Measurements from ENCODE around the gene IL10RB.
"Not testable (repeated sequence)": the region's sequence is repeated elsewhere in the genome, so short reads cannot be mapped to it uniquely, and the experiment has no call there.

Gene IL10RB

GRCh38 chr21:33266050-33266788 is at the start of gene IL10RB:
Gene IL10RB, plus strand, starts transcription at chr21:33266367. Its CDS starts 99 bp downstream, at chr21:33266466.
- no peaks in the 10 kb centered on the region for H3K9me3 ChIP-seq (ENCODE audit: control insufficient read depth, insufficient read depth, low read length)
- H3K36me3 ChIP-seq (ENCODE audit: insufficient read depth, low read length): no peaks in the 10 kb centered on the region
- H3K9ac ChIP-seq (ENCODE audit: low read depth, low read length): peak within 1 kb of the TSS; percentile 68
- peaks cover 3% of the 10 kb centered on the region; the same call in 1 of the 2 replicates for H3K4me1 ChIP-seq (ENCODE audit: insufficient read depth, low read length)

DNA sequence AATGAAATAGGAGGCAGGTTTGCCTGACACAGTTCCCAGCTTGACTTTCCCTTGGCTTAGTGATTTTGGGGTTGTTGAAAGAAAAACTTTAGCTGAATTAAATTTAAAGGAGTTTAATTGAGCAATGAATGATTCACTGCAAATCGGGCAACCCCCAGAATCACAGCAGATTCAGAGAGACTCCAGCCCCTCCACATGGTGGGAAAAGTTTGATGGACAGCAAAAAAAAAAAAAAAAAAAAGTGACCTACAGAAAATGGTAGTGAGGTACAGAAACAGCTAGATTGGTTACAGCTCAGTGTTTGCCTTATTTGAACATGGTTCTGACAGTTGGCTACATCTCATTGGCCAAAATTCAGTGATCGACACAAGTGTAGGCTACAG is 49.0 kb upstream of the IL10RB start:
- no peak overlapping the region for H3K9ac ChIP-seq (ENCODE audit: low read depth, low read length)
- peaks cover 21% of the 10 kb centered on the region for H3K4me1 ChIP-seq (ENCODE audit: insufficient read depth, low read length)
- no peaks in the 10 kb centered on the region for H3K9me3 ChIP-seq (ENCODE audit: control insufficient read depth, insufficient read depth, low read length)
- H3K36me3 ChIP-seq (ENCODE audit: insufficient read depth, low read length): no peaks in the 10 kb centered on the region

DNA sequence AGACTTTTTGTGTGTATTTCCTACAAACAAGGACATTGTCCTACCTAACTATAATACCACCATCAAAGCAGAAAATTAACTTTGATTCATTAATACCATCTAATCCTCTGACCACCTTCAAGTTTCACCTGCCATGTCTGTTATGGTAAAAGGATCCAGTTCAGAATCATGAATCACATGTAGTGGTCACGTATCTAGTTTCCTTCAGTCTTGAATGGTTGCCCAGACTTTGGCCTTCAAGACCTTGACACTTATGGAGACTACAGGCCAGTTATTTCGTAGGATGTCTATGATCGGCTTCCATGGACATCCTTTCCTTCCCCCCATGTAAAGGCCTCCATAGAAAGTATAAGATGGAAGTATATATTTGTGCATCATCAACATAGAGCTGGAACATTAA is 46.9 kb upstream of the IL10RB start:
- Histone ChIP-seq H3K4me1 (ENCODE audit: insufficient read depth, low read length) (peaks cover 21% of the 10 kb centered on the region), H3K9me3 (ENCODE audit: control insufficient read depth, insufficient read depth, low read length) (no peaks in the 10 kb centered on the region; the same call in 1 of the 2 replicates)

DNA sequence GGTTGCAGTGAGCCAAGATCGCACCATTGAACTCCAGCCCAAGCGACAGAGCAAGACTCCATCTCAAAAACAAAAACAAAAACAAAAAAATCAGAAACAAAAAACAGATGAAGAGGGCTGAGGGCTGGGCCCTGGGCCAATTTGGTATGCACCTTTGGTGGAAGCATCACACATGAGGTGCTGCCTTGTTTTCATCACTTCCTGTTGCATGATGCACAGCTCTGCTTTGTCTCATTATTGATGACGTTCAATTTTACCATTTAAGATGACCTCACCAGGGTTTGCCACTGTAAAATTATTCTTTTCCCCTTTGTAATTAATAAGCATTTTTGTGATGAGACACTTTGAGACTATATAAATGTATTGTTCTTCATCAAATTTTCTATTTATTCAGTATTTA is 46.2 kb upstream of the IL10RB start:
- H3K36me3 ChIP-seq (ENCODE audit: insufficient read depth, low read length): no peaks in the 10 kb centered on the region

More for the DNA sequence above, 46.9 kb upstream of the IL10RB start:
- no peaks in the 10 kb centered on the region for H3K36me3 ChIP-seq (ENCODE audit: insufficient read depth, low read length)
- H3K9ac ChIP-seq (ENCODE audit: low read depth, low read length): no peak overlapping the region

DNA sequence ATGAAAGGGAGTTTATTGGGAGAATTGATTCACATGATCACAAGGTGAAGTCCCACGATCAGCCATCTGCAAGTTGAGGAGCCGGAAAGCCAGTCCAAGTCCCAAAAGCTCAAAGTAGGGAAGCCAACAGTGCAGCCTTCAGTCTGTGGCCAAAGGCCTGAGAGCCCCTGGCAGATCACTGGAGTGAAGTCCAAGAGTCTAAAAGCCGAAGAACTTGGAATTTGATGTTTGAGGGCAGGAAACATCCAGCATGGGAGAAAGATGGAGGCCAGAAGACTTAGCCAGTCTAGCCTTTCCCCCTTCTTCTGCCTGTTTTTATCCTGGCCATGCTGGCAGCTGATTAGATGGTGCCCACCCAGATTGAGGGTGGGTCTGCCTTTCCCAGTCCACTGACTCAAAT is 40.8 kb upstream of the IL10RB start:
- H3K36me3 ChIP-seq (ENCODE audit: insufficient read depth, low read length); H3K4me1 ChIP-seq (ENCODE audit: insufficient read depth, low read length); H3K9ac ChIP-seq (ENCODE audit: low read depth, low read length); H3K9me3 ChIP-seq (ENCODE audit: control insufficient read depth, insufficient read depth, low read length): not testable (repeated sequence)

More for the DNA sequence above, 46.2 kb upstream of the IL10RB start:
- peaks cover 21% of the 10 kb centered on the region for H3K4me1 ChIP-seq (ENCODE audit: insufficient read depth, low read length)
- H3K9ac ChIP-seq (ENCODE audit: low read depth, low read length): no peak overlapping the region
- no peaks in the 10 kb centered on the region; the same call in 1 of the 2 replicates for H3K9me3 ChIP-seq (ENCODE audit: control insufficient read depth, insufficient read depth, low read length)

DNA sequence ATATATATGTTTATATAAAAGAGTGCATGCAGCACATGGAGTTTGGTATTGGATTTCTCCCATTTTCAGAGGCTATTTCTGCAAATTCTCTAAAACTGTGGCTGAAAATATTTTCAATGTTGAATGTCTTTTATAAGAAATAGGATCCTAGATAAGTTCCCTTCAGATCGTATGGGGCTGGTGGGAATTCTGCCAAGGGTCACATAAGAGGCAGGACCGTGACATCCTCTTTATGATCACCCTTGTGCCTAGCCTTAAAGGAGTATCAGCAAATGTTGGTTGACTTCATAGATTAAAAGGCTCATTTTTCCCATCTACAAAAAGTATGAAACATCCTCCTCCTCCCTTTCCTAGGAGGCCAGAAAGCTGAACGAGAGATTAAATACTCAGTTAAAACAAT is 37.7 kb upstream of the IL10RB start:
- H3K9ac ChIP-seq (ENCODE audit: low read depth, low read length): no peak overlapping the region
- peaks cover 12% of the 10 kb centered on the region; the same call in 1 of the 2 replicates for H3K4me1 ChIP-seq (ENCODE audit: insufficient read depth, low read length)
- H3K36me3 ChIP-seq (ENCODE audit: insufficient read depth, low read length): no peaks in the 10 kb centered on the region
- no peaks in the 10 kb centered on the region; the same call in 1 of the 2 replicates for H3K9me3 ChIP-seq (ENCODE audit: control insufficient read depth, insufficient read depth, low read length)

DNA sequence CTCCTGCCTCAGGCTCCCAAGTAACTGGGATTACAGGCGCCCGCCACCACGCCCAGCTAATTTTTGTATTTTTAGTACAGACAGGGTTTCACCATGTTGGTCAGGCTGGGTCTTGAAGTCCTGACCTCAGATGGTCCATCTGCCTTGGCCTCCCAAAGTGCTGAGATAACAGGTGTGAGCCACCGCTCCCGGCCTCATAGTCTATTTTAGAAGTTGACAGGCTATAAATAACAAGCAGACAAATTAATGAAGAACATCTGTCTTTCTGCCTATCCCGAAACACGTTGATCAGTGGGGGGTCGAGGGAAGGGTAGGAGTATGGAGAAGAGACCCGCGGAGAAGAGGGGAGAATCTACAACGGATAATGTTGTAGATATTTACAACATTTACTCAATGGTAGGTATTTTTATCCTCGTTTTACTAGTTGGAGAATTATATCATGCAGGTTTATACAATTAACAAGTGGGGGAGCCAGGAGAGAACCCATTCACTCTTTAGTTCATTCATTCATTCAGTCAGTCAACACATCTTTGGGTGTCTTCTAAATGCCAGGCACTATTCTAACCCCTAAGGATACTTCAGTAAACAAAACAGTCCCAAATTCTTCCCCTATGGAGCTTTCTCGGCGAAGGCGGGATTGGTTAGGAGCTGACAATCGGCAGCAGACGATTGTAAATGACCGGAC is 36.9 kb upstream of the IL10RB start:
- H3K9ac ChIP-seq (ENCODE audit: low read depth, low read length): peak overlapping the region; percentile 43; the same call in 1 of the 2 replicates
- peaks cover 12% of the 10 kb centered on the region; the same call in 1 of the 2 replicates for H3K4me1 ChIP-seq (ENCODE audit: insufficient read depth, low read length)

GRCh38 chr21:33229784-33230544 is 36.2 kb upstream of the IL10RB start, which contains the start of gene IFNAR2:
Gene IFNAR2, plus strand, starts transcription at chr21:33229938. Its CDS starts 11,985 bp downstream, at chr21:33241923.
- Histone ChIP-seq H3K9ac (ENCODE audit: low read depth, low read length) (peak within 1 kb of the TSS; percentile 94), H3K9me3 (ENCODE audit: control insufficient read depth, insufficient read depth, low read length) (no peaks in the 10 kb centered on the region; the same call in 1 of the 2 replicates), H3K36me3 (ENCODE audit: insufficient read depth, low read length) (no peaks in the 10 kb centered on the region), H3K4me1 (ENCODE audit: insufficient read depth, low read length) (peaks cover 12% of the 10 kb centered on the region; the same call in 1 of the 2 replicates)

More for the DNA sequence above, 36.9 kb upstream of the IL10RB start:
- Histone ChIP-seq H3K9me3 (ENCODE audit: control insufficient read depth, insufficient read depth, low read length) (no peaks in the 10 kb centered on the region; the same call in 1 of the 2 replicates), H3K36me3 (ENCODE audit: insufficient read depth, low read length) (no peaks in the 10 kb centered on the region)

DNA sequence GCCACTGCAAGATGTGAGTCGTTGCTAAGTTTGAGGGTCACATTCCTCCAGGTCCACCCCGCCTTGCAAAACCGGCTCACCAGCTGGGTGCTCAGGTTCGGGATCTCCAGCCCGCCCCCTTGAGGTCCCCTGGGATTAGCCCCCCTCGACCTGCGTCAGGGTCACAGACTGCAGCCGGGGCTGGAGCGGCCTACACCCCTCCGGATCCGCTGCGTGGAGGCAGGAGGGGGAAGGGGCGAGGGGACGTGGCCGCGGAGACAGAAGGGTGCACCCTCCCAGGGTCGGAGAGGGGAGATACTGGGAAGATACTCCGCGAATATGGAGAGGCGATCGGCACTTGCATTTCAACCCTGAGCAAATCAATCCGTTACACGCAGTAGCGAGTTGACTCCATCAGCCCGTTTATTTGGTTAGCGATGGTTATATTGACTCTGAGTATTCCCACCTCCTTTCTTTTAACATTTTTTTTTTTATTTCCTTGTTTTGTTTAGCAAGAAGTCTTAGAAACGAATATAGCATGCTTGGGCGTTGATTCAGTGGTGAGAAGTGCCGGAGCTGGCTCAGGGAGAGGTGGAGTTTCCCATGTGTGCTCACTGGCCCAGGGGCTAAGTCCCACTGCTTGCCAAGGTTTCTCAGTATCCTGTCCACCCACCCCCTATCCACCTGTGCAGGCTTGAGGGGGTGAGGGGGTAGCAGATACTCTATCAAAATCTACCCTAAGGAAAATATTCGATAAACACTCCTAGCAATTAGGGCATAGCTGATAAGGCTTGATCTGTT is 35.4 kb upstream of the IL10RB start:
- H3K36me3 ChIP-seq (ENCODE audit: insufficient read depth, low read length): no peaks in the 10 kb centered on the region
- H3K9me3 ChIP-seq (ENCODE audit: control insufficient read depth, insufficient read depth, low read length): no peaks in the 10 kb centered on the region; the same call in 1 of the 2 replicates
- H3K4me1 ChIP-seq (ENCODE audit: insufficient read depth, low read length): peaks cover 12% of the 10 kb centered on the region; the same call in 1 of the 2 replicates
- peak overlapping the region; percentile 94 for H3K9ac ChIP-seq (ENCODE audit: low read depth, low read length)

- no peak overlapping the region for H3K9ac ChIP-seq (ENCODE audit: low read depth, low read length)
- H3K4me1 ChIP-seq (ENCODE audit: insufficient read depth, low read length): peaks cover 12% of the 10 kb centered on the region; the same call in 1 of the 2 replicates
- H3K9me3 ChIP-seq (ENCODE audit: control insufficient read depth, insufficient read depth, low read length): peaks cover 4% of the 10 kb centered on the region
- no peaks in the 10 kb centered on the region for H3K36me3 ChIP-seq (ENCODE audit: insufficient read depth, low read length)
Observed at GRCh38 chr21:33231526-33231925, 34.6 kb upstream of the IL10RB start.

DNA sequence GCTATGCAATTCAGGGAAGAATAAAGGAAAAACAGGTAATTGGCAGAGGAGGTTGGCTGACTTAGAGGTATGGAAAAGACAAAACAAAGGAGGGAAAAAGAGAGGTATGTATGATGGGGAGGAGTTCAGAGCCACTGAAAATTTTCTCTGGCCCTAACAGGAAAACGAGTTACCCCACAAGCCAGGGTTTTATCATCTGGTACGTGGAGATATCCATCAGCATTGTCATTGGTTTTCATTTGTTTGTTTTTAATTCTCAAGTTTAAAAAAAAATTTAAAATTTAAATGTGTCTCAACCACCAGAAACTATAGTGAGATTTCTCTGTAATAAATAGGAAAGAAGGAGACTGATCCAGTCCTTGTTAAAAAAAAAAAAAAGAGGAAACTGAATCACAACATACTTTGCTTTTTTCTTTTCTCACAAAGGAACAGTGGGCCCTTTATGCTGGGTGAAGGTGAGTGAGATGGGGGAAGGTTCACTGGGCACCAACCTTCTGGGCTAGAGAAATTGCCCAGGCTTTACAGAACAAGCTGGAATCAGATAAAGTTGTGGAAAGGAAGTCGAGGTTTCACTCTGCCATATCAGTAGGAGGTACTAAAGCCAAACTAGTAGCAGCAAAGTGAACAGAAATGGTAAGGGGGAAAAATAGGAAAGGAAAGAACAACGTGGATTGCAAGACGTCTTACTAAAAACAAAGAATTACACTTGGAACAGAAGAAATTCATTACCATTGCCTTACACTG is 33.7 kb upstream of the IL10RB start:
- peaks cover 12% of the 10 kb centered on the region; the same call in 1 of the 2 replicates for H3K4me1 ChIP-seq (ENCODE audit: insufficient read depth, low read length)
- H3K9me3 ChIP-seq (ENCODE audit: control insufficient read depth, insufficient read depth, low read length): peaks cover 4% of the 10 kb centered on the region
- H3K9ac ChIP-seq (ENCODE audit: low read depth, low read length): no peak overlapping the region
- no peaks in the 10 kb centered on the region for H3K36me3 ChIP-seq (ENCODE audit: insufficient read depth, low read length)

- peaks cover 18% of the 10 kb centered on the region for H3K9me3 ChIP-seq (ENCODE audit: control insufficient read depth, insufficient read depth, low read length)
- peaks cover 12% of the 10 kb centered on the region; the same call in 1 of the 2 replicates for H3K4me1 ChIP-seq (ENCODE audit: insufficient read depth, low read length)
- H3K36me3 ChIP-seq (ENCODE audit: insufficient read depth, low read length): no peaks in the 10 kb centered on the region
- no peak overlapping the region for H3K9ac ChIP-seq (ENCODE audit: low read depth, low read length)
Observed at GRCh38 chr21:33234635-33235520, 31.3 kb upstream of the IL10RB start.
